ENCODE data around the gene ARSI.

- TF ChIP-seq RAD21 (IDR thresholded peaks at IDR 0.05) (no peak), TAF1 (conservative IDR thresholded peaks at IDR 0.05) (no peak), MAX (IDR thresholded peaks at IDR 0.05) (no peak), GABPA (IDR thresholded peaks at IDR 0.05 in 1 of 2, conservative IDR thresholded peaks at IDR 0.05 in 1 of 2) (no peak), YY1 (IDR thresholded peaks at IDR 0.05) (no peak), NR2F2 (IDR thresholded peaks at IDR 0.05) (no peak), FOXA1 (IDR thresholded peaks at IDR 0.05) (no peak), JUND (IDR thresholded peaks at IDR 0.05) (no peak)
- TF ChIP-seq, protein P1, sequence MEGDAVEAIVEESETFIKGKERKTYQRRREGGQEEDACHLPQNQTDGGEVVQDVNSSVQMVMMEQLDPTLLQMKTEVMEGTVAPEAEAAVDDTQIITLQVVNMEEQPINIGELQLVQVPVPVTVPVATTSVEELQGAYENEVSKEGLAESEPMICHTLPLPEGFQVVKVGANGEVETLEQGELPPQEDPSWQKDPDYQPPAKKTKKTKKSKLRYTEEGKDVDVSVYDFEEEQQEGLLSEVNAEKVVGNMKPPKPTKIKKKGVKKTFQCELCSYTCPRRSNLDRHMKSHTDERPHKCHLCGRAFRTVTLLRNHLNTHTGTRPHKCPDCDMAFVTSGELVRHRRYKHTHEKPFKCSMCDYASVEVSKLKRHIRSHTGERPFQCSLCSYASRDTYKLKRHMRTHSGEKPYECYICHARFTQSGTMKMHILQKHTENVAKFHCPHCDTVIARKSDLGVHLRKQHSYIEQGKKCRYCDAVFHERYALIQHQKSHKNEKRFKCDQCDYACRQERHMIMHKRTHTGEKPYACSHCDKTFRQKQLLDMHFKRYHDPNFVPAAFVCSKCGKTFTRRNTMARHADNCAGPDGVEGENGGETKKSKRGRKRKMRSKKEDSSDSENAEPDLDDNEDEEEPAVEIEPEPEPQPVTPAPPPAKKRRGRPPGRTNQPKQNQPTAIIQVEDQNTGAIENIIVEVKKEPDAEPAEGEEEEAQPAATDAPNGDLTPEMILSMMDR (IDR thresholded peaks at IDR 0.05; ENCODE audit: low read depth, low read length, missing input control), result no peak
- TF ChIP-seq, protein P2, sequence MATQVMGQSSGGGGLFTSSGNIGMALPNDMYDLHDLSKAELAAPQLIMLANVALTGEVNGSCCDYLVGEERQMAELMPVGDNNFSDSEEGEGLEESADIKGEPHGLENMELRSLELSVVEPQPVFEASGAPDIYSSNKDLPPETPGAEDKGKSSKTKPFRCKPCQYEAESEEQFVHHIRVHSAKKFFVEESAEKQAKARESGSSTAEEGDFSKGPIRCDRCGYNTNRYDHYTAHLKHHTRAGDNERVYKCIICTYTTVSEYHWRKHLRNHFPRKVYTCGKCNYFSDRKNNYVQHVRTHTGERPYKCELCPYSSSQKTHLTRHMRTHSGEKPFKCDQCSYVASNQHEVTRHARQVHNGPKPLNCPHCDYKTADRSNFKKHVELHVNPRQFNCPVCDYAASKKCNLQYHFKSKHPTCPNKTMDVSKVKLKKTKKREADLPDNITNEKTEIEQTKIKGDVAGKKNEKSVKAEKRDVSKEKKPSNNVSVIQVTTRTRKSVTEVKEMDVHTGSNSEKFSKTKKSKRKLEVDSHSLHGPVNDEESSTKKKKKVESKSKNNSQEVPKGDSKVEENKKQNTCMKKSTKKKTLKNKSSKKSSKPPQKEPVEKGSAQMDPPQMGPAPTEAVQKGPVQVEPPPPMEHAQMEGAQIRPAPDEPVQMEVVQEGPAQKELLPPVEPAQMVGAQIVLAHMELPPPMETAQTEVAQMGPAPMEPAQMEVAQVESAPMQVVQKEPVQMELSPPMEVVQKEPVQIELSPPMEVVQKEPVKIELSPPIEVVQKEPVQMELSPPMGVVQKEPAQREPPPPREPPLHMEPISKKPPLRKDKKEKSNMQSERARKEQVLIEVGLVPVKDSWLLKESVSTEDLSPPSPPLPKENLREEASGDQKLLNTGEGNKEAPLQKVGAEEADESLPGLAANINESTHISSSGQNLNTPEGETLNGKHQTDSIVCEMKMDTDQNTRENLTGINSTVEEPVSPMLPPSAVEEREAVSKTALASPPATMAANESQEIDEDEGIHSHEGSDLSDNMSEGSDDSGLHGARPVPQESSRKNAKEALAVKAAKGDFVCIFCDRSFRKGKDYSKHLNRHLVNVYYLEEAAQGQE (IDR thresholded peaks at IDR 0.05), result no peak
- TF ChIP-seq, protein P3, sequence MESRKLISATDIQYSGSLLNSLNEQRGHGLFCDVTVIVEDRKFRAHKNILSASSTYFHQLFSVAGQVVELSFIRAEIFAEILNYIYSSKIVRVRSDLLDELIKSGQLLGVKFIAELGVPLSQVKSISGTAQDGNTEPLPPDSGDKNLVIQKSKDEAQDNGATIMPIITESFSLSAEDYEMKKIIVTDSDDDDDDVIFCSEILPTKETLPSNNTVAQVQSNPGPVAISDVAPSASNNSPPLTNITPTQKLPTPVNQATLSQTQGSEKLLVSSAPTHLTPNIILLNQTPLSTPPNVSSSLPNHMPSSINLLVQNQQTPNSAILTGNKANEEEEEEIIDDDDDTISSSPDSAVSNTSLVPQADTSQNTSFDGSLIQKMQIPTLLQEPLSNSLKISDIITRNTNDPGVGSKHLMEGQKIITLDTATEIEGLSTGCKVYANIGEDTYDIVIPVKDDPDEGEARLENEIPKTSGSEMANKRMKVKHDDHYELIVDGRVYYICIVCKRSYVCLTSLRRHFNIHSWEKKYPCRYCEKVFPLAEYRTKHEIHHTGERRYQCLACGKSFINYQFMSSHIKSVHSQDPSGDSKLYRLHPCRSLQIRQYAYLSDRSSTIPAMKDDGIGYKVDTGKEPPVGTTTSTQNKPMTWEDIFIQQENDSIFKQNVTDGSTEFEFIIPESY (IDR thresholded peaks at IDR 0.05), result no peak
- TF ChIP-seq, protein P4, sequence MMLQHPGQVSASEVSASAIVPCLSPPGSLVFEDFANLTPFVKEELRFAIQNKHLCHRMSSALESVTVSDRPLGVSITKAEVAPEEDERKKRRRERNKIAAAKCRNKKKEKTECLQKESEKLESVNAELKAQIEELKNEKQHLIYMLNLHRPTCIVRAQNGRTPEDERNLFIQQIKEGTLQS (IDR thresholded peaks at IDR 0.05), result no peak
Measured at GRCh38 chr5:150254363-150254762, 48.3 kb downstream of the ARSI start.

Measured in liver (tissue), 3 donors.